Activated naive CD8-positive, alpha-beta T cell treated with anti-CD3 and anti-CD28 coated beads for 36 hours (primary cell): Measurements from ENCODE around the gene BAMBI. TPM values are rescaled to one million over a fixed set of nuclear protein-coding genes. Genes with fewer than 3 reads are reported as not detected.

Experiments
- DNase-seq: peaks from one replicate; pipeline ENCODE4 v3.0.0; 2021
- H3K27ac Mint-ChIP-seq: one replicate; pipeline ENCODE4 v1.8.0; 2022; ENCODE audit warnings: mild to moderate bottlenecking, moderate library complexity, mixed read lengths
- H3K27me3 Mint-ChIP-seq: one replicate; pipeline ENCODE4 v1.8.0; 2022; ENCODE audit warnings: mild to moderate bottlenecking, mixed read lengths
- H3K36me3 Mint-ChIP-seq: one replicate; pipeline ENCODE4 v1.8.0; 2021; ENCODE audit warnings: mild to moderate bottlenecking, mixed read lengths
- H3K4me1 Mint-ChIP-seq: one replicate; pipeline ENCODE4 v1.8.0; 2021; ENCODE audit warnings: mixed read lengths
- H3K4me3 Mint-ChIP-seq: one replicate; pipeline ENCODE4 v1.8.0; 2022; ENCODE audit warnings: mild to moderate bottlenecking, moderate library complexity, mixed read lengths
- H3K9me3 Mint-ChIP-seq: one replicate; pipeline ENCODE4 v1.8.0; 2022; ENCODE audit warnings: mixed read lengths
- total RNA-seq, 2 experiments: library from RNA; stranded (reverse); gene quantifications; one replicate each; pipeline ENCODE4 v1.2.3, GENCODE V29; 2021

Gene BAMBI
- total RNA-seq, 2 experiments from 2014 or later, result 0.44 to 0.68 TPM

DNA sequence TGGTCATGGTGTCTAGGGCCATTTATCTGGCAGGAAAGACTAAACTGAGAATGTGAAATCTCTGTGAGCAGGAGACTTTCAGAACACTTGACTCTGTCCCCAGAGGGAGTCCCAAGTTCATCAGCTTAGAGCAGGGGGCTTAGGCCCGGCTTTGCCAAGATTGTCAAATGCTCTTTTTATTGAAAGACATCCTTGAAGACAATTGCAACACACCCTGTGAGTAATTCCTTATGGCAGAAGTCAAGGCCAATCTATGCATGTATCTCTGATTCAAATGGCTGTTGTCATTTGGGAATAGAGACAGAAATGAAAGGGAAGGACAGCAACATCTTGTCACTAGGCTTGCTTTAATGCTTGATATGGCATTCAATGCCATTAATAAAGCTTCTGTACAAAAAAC is 33.7 kb downstream of the BAMBI start:
- H3K4me3 Mint-ChIP-seq, result no peak overlapping the region
- H3K27ac Mint-ChIP-seq, result no peak overlapping the region
- H3K36me3 Mint-ChIP-seq, result no peaks in the 10 kb centered on the region
- H3K4me1 Mint-ChIP-seq, result no peaks in the 10 kb centered on the region
- H3K9me3 Mint-ChIP-seq, result no peaks in the 10 kb centered on the region
- H3K27me3 Mint-ChIP-seq, result no peaks in the 10 kb centered on the region
- no peak for DNase-seq

DNA sequence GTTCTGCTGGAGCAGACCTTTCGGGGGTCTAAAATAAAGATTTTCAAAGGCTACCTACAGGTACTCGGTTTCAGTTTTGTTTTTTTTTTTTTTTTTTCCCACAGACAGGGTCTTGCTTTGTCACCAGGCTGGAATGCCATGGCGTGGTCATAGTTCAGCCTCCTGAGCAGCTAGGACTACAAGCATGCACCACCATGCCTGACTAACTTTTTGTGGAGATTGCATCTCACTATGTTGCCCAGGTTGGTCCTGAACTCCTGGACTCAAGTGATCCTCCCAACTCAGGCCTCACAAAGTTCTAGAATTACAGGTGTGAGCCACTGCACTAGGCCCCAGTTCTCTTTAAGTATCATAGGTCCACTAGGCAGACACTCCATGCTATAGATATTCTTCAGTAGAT is 34.5 kb downstream of the BAMBI start:
- Mint-ChIP-seq H3K27me3 (no peaks in the 10 kb centered on the region), H3K4me1 (no peaks in the 10 kb centered on the region), H3K36me3 (no peaks in the 10 kb centered on the region), H3K9me3 (no peaks in the 10 kb centered on the region), H3K4me3 (no peak overlapping the region), H3K27ac (no peak overlapping the region)
- no peak for DNase-seq

DNA sequence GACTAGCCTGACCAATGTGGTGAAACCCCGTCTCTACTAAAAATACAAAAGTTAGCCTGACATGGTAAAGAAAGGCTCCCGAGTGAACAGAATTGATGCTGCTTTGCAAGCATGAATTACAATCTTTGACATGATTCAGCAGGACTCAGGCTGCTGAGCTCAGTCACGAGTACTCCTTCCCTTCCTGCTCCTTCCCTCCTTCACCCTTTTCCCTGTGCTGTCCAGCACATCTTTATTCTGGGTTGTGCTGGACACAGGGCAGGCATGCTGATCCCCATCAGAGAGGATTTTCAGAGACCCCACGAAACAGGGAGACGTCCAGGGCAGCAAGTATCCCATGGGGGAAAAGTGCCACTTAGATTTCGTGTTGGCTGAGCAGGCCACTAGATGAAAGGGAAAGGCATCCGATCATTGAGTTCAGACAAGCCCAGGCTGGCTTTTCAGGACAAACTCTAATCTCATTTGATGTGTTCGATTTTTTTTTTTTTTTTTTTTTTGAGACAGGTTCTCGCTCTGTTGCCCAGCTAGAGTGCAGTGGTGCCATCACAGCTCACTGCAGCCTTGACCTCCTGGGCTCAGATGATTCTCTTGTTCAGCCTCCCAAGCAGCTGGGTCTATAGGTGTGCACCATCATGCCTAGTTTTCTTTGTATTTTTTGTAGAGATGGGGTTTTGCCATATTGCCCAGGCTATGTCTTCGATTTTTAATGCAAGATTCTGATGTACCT is 36.5 kb downstream of the BAMBI start:
- Mint-ChIP-seq H3K4me3 (no peak overlapping the region), H3K36me3 (no peaks in the 10 kb centered on the region), H3K9me3 (no peaks in the 10 kb centered on the region), H3K27me3 (peaks cover 9% of the 10 kb centered on the region), H3K4me1 (no peaks in the 10 kb centered on the region), H3K27ac (no peak overlapping the region)
- no peak for DNase-seq

DNA sequence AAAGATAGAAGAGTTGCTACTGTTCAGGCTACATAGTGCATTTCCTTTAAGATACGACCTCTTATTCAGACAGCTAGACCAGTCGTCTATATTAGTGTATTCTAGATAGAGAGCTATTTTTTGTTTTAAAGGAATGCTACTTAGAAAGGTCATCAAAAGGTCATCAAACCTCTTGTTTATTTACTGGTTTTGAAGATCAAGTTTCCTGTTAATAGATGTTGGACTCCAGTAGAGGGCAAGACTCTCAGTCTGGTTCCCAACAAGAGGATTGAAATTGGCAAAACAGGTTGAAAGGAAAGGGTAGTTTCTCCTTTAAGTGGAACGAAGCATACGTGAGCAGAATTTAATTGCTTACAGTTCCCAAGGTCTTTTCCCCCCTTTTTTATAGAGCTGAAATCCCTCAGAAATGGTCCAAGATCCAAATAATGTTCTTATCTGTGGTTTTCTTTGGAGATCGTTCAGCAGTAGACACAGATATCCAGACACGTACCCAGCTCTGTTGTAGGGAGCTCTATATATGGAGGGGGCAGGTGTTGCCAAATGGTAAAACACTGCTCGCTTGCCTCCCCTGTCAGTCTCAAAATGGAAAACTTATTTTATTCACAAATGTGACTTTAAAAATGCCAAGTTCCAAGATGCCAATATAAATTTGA is 37.2 kb downstream of the BAMBI start:
- Mint-ChIP-seq H3K27me3 (peaks cover 16% of the 10 kb centered on the region), H3K36me3 (no peaks in the 10 kb centered on the region)

DNA sequence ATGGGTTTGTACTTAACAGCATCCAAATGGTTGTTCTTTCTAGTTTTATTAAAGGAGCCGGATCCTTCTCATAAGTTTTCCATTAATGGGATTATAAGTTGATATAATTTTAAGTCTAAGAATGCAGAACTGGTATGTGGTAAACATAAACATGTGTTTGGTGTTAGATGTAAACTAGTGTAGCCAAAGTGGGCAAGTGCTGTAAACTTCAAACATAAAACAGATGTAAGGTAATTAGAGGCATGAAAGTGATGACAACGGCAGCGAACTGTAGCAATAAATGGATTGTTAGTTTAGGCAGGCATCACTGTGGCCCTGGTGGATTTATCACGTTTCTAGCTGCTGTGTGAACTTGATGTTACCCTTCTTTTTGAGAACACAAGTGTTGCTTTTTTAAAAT is 37.9 kb downstream of the BAMBI start:
- Mint-ChIP-seq H3K4me3 (no peak overlapping the region), H3K9me3 (no peaks in the 10 kb centered on the region), H3K4me1 (no peaks in the 10 kb centered on the region), H3K36me3 (no peaks in the 10 kb centered on the region), H3K27me3 (peaks cover 23% of the 10 kb centered on the region), H3K27ac (no peak overlapping the region)
- no peak for DNase-seq

More for the DNA sequence above, 37.2 kb downstream of the BAMBI start:
- no peak for DNase-seq
- H3K4me3 Mint-ChIP-seq, result no peak overlapping the region
- H3K4me1 Mint-ChIP-seq, result no peaks in the 10 kb centered on the region
- no peak overlapping the region for H3K27ac Mint-ChIP-seq
- H3K9me3 Mint-ChIP-seq, result no peaks in the 10 kb centered on the region

DNA sequence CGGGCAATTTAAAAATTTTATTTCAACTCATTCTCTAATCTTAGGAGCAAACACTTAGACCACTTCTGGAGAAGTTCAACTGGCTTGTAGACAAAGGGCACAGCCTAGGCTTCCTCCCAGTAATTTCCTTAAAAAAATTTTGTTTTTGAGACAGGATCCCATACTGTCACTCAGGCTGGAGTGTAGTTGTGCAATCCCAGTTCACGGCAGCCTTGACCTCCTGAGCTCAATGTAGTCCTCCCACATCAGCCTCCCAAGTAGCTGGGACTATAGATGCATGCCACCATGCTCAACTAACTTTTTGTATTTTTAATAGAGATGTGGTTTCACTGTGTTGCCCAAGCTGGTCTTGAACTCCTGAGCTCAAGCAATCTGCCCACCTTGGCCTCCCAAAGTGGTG is 38.4 kb downstream of the BAMBI start:
- H3K9me3 Mint-ChIP-seq, result no peaks in the 10 kb centered on the region

DNA sequence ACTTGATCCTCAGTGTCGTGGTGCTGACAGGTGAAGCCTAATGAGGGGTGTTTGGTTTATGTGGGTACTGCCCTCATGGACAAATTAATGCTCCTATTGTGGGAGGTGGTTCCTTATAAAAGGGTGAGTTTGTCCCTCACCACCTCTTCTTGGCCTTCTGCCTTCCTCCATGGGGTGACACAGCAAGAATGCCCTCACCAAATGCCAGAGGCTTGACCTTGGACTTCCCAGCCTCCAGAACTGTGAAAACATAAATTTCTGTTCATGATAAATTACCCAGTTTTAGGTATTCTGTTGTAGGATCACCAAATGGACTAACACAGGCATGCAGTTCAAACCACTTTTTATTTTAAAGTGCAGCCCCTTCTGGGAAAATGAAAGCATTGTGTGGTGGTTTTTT is 39.4 kb downstream of the BAMBI start:
- no peaks in the 10 kb centered on the region for H3K9me3 Mint-ChIP-seq
- peaks cover 34% of the 10 kb centered on the region for H3K27me3 Mint-ChIP-seq
- DNase-seq, result no peak
- no peaks in the 10 kb centered on the region for H3K4me1 Mint-ChIP-seq
- no peak overlapping the region for H3K27ac Mint-ChIP-seq
- H3K4me3 Mint-ChIP-seq, result no peak overlapping the region
- H3K36me3 Mint-ChIP-seq, result no peaks in the 10 kb centered on the region

More for the DNA sequence above, 38.4 kb downstream of the BAMBI start:
- H3K27ac Mint-ChIP-seq, result no peak overlapping the region
- no peaks in the 10 kb centered on the region for H3K4me1 Mint-ChIP-seq
- H3K27me3 Mint-ChIP-seq, result peaks cover 24% of the 10 kb centered on the region
- no peak for DNase-seq
- H3K36me3 Mint-ChIP-seq, result no peaks in the 10 kb centered on the region
- no peak overlapping the region for H3K4me3 Mint-ChIP-seq

DNA sequence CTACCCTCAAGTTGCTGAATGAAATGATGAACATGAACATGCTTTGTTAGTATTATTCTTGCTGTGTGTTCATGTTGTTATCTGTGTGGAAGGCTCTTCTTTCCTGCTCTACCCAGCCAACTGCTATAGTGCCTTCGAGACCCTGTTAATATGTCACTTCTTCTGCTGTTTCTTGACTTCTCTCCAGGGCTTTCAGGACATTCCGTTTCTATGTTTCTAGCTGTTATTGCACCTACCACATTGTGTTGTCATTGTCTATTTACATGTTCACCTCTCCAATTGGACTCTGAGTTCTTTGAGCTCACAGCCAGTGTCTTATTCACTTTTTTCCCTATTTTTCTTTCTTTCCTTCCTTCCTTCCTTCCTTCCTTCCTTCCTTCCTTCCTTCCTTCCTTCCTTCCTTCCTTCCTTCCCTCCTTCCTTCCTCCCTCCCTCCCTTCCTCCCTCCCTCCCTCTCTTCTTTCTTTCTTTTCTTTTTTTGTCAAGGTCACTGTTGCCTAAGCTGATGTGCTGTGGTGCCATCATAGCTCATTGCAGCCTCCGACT is 40.4 kb downstream of the BAMBI start:
- peaks cover 44% of the 10 kb centered on the region for H3K27me3 Mint-ChIP-seq
- H3K36me3 Mint-ChIP-seq, result no peaks in the 10 kb centered on the region
- no peak overlapping the region for H3K4me3 Mint-ChIP-seq
- no peaks in the 10 kb centered on the region for H3K9me3 Mint-ChIP-seq
- DNase-seq, result no peak
- H3K27ac Mint-ChIP-seq, result no peak overlapping the region
- H3K4me1 Mint-ChIP-seq, result peaks cover 4% of the 10 kb centered on the region

DNA sequence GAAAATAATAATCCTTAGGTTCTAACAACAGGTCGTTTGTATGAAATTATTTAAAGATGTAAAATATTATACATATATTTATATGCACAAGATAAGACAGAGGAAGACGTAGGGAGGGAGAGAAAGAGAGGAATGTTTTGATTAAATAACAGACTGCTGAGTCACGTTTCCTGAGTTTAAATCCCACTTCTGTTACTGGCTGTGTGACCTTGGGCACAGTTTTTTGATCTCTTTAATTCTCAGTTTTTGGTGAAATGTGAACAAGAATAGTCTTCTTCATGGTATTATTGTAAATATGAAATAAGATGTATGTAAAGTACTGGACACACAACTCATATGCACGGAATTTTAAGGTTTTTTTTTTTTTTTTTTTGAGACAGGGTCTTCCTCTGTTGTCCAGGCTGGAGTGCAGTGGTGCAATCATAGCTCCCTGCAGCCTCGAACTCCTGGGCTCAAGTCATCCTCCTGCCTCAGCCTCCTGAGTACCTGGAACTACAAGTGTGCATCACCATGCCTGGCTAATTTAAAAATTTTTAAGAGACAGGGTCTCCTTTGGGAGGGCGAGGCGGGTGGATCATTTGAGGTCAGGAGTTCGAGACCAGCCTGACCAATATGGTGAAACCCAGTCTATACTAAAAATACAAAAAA is 42.6 kb downstream of the BAMBI start:
- H3K9me3 Mint-ChIP-seq, result no peaks in the 10 kb centered on the region
- peaks cover 4% of the 10 kb centered on the region for H3K4me1 Mint-ChIP-seq
- no peak for DNase-seq
- H3K36me3 Mint-ChIP-seq, result no peaks in the 10 kb centered on the region
- no peak overlapping the region for H3K27ac Mint-ChIP-seq
- H3K27me3 Mint-ChIP-seq, result peaks cover 64% of the 10 kb centered on the region
- no peak overlapping the region for H3K4me3 Mint-ChIP-seq

DNA sequence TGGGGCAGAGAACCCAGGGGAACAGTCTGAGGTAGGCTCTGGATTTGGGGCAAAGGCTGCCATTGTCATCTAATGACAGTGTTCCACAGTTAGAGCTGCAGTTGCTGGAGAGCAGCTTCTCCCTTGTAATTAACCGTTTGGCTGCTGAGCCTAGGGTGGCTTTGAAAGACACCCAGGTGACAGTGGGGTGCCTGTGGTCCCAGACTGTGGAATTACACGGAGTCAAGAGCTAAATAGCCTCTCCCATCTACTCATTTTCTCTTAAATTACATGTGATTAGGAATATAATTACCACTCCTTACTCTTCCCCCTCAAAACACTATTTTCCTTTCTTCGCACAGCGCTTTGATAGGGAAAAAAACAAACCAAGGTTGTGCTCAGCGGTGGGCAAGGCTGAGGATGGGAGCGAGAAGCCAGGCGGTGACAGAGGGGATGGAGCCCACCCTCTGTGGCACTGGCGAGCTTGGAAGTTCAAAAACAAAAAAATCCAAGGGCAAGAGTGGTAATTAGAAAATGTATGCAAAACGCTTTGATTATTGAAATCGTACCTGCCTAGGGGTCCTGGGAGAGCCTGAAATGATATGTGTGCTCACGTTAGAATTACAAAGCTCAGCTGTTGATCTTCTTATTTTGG is 44.1 kb downstream of the BAMBI start:
- H3K36me3 Mint-ChIP-seq, result no peaks in the 10 kb centered on the region
- no peaks in the 10 kb centered on the region for H3K9me3 Mint-ChIP-seq
- DNase-seq, result no peak
- H3K27me3 Mint-ChIP-seq, result peaks cover 74% of the 10 kb centered on the region
- peaks cover 4% of the 10 kb centered on the region for H3K4me1 Mint-ChIP-seq
- H3K27ac Mint-ChIP-seq, result no peak overlapping the region
- peak overlapping the region; percentile 37 for H3K4me3 Mint-ChIP-seq

DNA sequence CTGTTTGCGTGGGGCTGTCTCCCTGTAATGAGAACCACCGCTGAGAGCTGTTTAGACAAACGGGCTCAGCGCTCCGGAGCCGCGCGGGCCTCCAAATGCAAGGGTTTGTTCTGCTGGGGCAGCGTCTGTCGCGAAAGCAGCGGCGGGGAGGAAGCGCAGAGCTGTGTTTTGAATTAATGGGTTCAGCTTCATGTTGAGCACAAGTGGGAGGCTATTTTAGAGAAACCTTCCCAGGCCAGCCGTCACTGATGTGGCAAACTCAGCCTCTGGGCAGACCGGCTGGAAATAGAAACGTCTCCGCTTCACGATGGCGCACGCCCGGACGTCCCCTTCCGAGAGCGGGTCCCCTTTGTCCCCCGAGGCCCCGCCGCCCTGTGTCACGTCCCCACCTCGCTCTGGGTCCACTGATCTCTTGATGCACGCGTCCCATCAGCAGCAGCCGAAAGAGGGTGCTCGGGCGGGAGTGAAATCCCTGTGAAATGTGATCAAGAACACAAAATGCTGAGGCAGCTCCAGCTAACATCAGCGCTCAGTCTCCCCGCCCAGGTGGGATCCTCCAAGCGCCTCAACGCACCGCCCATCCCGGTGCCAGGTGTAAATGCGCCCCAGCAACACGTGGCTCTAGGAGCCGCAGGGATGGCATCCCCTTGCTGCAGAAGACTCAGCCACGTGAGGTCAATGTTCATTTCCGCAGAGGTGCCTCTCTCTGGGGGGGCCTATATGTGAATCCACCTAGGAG is 44.9 kb downstream of the BAMBI start:
- Mint-ChIP-seq H3K4me3 (peak overlapping the region; percentile 29), H3K27me3 (peaks cover 75% of the 10 kb centered on the region), H3K36me3 (no peaks in the 10 kb centered on the region), H3K27ac (no peak overlapping the region), H3K4me1 (peaks cover 4% of the 10 kb centered on the region), H3K9me3 (no peaks in the 10 kb centered on the region)
- DNase-seq, result peak; percentile 3

DNA sequence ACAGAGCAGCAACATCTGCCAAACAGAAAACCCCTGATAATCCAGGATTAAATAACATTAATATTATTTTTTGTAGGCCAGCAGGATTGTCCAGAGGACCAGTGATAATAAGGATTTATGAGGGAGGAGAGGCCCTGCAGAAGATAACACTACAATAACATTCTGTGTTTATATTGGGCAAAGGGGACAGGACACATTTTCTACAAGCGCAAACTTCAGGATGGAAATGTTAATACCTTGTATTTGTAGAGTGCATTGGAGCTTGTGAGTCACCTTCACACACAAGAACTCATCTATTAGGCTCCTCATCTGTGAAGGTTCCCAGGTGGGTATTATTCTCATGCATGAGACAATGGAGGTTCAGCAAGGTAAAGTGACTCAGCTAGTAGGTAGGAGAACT is 51.0 kb downstream of the BAMBI start:
- Mint-ChIP-seq H3K4me1 (peaks cover 2% of the 10 kb centered on the region), H3K27me3 (peaks cover 34% of the 10 kb centered on the region), H3K4me3 (no peak overlapping the region), H3K36me3 (no peaks in the 10 kb centered on the region), H3K9me3 (peaks cover 1% of the 10 kb centered on the region), H3K27ac (no peak overlapping the region)
- no peak for DNase-seq

DNA sequence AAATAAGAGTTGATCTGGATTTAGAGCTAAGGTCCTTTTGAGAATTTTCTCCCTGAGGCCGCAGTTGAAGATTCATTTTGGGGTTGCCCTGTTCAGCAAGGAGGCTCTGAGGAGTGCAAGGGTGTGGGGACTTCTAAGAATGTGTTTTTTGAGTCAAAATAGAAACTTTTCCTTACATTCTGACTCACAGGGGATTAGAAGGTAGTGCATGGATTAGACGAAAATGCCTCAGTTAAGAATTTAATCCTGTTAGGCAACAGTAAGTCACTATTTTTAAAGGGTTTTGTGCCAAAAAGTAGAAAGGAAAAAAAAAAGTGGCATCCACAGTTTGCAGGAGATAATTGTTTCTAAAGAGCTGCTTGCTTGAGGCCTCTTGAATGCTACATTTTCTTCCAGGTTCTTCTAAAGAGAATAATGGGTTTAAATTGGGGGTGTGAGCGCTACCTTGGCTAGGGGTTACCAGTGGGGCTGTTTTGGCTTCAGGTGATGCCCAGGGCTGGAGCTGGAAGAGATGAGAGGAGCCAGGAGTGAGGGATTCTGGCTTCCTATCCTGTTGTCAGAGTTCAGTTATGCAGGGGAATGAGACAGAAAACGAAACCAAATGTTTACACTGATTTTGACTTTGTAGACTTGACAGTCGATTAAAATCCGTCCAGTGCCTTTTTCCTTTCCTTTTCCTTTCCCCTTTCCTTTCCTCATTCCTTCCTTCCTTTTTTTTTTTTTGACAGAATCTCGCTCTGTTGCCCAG is 52.9 kb downstream of the BAMBI start:
- peaks cover 1% of the 10 kb centered on the region for H3K9me3 Mint-ChIP-seq
- H3K4me1 Mint-ChIP-seq, result peaks cover 2% of the 10 kb centered on the region
- H3K4me3 Mint-ChIP-seq, result no peak overlapping the region
- H3K27me3 Mint-ChIP-seq, result peaks cover 20% of the 10 kb centered on the region
- H3K36me3 Mint-ChIP-seq, result no peaks in the 10 kb centered on the region
- H3K27ac Mint-ChIP-seq, result no peak overlapping the region
- DNase-seq, result no peak

DNA sequence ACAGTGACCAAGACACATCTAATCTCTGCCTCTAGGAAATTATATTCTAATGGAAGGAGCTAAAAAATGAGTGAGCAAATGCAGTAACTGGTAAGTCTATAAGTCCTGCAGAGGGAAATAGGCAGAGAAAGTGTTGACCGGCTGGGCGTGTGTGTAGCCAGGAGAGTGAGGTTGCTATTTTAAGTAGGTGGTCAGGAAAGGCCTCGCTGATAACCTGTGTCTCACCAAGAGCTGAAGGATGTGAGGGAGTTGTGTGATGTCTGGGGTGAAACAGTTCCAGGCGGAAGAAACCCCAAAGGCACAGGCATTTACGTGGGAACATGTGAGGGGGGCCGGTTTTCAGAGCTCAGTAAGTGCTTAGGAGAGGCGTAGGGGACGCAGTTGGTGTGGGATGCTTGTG is 54.8 kb downstream of the BAMBI start:
- peaks cover 1% of the 10 kb centered on the region for H3K9me3 Mint-ChIP-seq
- no peak for DNase-seq
- H3K4me3 Mint-ChIP-seq, result no peak overlapping the region
- H3K36me3 Mint-ChIP-seq, result no peaks in the 10 kb centered on the region
- H3K4me1 Mint-ChIP-seq, result peaks cover 2% of the 10 kb centered on the region
- no peak overlapping the region for H3K27ac Mint-ChIP-seq
- H3K27me3 Mint-ChIP-seq, result peaks cover 14% of the 10 kb centered on the region
